ENCODE data around the gene SNAPC1. TPM values are rescaled to one million over a fixed set of nuclear protein-coding genes. Genes with fewer than 3 reads are reported as not detected.

Gene SNAPC1
- total and polyA plus RNA-seq, 2 donors from 2014 or later: 4.4 to 7.2 TPM

DNA sequence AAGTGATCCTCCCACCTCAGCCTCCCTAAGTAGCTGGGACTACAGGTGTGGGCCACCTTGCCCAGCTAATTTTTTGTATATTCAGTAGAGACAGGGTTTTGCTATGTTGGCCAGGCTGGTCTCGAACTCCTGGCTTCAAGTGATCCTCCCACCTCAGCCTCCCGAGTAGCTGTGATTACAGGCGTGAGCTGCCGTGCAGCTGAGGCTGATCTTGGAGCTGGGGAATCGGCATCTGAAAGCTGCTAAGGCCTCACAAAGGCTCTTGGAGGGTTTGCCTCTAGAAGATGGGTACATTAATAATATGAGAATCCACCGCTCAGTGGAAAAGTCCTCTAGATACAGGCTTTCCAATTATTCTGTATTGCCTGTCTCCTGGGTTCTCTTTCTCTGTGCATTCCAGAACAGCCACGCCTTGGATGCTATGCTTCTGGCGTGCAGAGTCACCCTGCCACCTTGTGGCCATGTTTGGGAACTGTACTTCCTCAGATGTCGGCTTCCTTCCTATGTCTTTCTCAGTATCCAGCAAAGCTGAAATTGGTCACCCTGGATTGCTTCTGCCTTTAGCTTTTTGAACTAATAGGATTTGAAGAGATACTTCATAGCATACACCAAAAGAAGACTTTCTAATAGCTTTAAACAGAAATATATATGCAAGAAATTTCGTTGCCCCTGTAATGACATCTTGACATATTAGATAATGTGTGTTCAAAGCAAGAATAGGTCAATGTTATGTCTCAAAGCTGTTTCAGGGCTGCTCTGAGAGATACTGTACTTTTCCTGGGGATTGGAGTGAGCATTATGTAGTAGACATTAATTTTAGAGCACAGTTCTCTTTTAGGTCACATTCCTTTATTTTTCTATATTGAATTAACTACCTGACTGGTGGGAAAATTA lies 75.4 kb downstream of the SNAPC1 start:
- DNase-seq (peak; percentile 77 to 88 (median 82)), FAIRE-seq (peak; percentile 60)
- intact Hi-C loops (cut with DNase I): no loop called here
- no peaks in the 10 kb centered on the region for H3K27me3 ChIP-seq (ENCODE audit: control insufficient read depth, insufficient read depth, low read length)
- H3K4me3 ChIP-seq (ENCODE audit: low read length in 3 of 3): no peak overlapping the region
- TF ChIP-seq, protein P1, sequence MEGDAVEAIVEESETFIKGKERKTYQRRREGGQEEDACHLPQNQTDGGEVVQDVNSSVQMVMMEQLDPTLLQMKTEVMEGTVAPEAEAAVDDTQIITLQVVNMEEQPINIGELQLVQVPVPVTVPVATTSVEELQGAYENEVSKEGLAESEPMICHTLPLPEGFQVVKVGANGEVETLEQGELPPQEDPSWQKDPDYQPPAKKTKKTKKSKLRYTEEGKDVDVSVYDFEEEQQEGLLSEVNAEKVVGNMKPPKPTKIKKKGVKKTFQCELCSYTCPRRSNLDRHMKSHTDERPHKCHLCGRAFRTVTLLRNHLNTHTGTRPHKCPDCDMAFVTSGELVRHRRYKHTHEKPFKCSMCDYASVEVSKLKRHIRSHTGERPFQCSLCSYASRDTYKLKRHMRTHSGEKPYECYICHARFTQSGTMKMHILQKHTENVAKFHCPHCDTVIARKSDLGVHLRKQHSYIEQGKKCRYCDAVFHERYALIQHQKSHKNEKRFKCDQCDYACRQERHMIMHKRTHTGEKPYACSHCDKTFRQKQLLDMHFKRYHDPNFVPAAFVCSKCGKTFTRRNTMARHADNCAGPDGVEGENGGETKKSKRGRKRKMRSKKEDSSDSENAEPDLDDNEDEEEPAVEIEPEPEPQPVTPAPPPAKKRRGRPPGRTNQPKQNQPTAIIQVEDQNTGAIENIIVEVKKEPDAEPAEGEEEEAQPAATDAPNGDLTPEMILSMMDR (IDR thresholded peaks at IDR 0.05; ENCODE audit: borderline replicate concordance, extremely low read depth, insufficient read depth): peak; percentile 98
- H3K27ac ChIP-seq (ENCODE audit: low read depth in 2 of 2, low read length in 2 of 2): no peak overlapping the region
- H3K9ac ChIP-seq (ENCODE audit: low read length in 3 of 3): no peak overlapping the region
- H3K9me3 ChIP-seq (ENCODE audit: control insufficient read depth in 2 of 3, insufficient read depth in 1 of 3, low read length in 3 of 3): no peaks in the 10 kb centered on the region
- H3K4me1 ChIP-seq (ENCODE audit: control insufficient read depth in 2 of 3, insufficient read depth in 2 of 3, low read depth in 1 of 3, low read length in 3 of 3): no peaks in the 10 kb centered on the region
- H3K36me3 ChIP-seq (ENCODE audit: control insufficient read depth in 2 of 3, insufficient read depth in 3 of 3, low read length in 3 of 3): no peaks in the 10 kb centered on the region

DNA sequence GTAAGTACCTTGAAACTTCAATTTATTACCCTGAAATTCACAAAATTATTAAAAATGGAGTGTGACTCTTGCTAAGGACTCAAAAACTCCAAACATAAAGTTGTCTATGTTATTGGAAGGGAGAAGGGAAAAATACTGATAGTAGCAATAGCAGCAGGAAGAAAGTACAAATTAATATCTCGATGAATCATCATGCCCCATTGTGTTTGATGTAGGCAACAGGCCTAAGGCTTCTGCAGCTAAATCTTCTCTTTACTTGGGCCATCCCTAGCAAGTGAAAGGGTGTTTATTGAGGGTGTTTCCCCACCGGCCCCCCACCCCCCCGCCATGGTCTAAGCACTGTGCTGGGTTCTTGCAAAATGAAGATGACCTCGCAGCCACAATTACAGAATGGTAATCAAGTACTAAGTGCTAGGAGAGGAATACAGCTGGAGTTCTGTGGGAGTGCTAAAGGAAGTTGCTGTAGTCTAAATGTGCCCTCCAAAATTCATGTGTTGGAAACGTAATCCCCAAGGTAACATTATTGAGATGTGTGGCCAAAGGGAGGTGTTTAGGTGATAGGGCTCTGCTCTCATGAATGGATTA lies 76.5 kb downstream of the SNAPC1 start:
- H3K4me3 ChIP-seq (ENCODE audit: low read length in 3 of 3): no peak overlapping the region
- intact Hi-C loops (cut with DNase I): no loop called here
- H3K9me3 ChIP-seq (ENCODE audit: control insufficient read depth in 2 of 3, insufficient read depth in 1 of 3, low read length in 3 of 3): no peaks in the 10 kb centered on the region
- DNase-seq: no peak
- FAIRE-seq: no peak
- no peak overlapping the region for H3K27ac ChIP-seq (ENCODE audit: low read depth in 2 of 2, low read length in 2 of 2)
- H3K9ac ChIP-seq (ENCODE audit: low read length in 3 of 3): no peak overlapping the region
- H3K36me3 ChIP-seq (ENCODE audit: control insufficient read depth in 2 of 3, insufficient read depth in 3 of 3, low read length in 3 of 3): no peaks in the 10 kb centered on the region
- H3K4me1 ChIP-seq (ENCODE audit: control insufficient read depth in 2 of 3, insufficient read depth in 2 of 3, low read depth in 1 of 3, low read length in 3 of 3): no peaks in the 10 kb centered on the region
- TF ChIP-seq, protein P1 (IDR thresholded peaks at IDR 0.05; ENCODE audit: borderline replicate concordance, extremely low read depth, insufficient read depth): no peak
- H3K27me3 ChIP-seq (ENCODE audit: control insufficient read depth, insufficient read depth, low read length): no peaks in the 10 kb centered on the region

DNA sequence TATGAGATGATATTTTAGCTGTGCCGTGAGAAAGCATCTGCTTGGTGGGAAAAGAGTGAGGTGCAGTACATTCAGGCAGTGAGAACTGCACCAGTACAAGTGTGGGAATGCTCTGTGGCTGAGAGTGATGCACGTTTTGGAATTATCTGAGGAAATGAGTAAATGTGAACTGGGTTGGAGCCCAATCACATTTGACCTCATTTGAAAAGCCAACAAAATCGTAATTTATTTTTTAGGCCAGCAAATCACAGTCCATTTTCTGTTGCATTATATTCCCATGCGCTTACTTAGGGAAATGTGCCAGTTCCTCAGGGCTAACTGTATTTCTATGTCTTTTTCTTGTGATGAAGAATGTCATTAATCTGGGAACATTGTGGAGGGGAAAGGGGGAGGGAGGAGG lies 77.3 kb downstream of the SNAPC1 start:
- H3K36me3 ChIP-seq (ENCODE audit: control insufficient read depth in 2 of 3, insufficient read depth in 3 of 3, low read length in 3 of 3): no peaks in the 10 kb centered on the region
- TF ChIP-seq, protein P1 (IDR thresholded peaks at IDR 0.05; ENCODE audit: borderline replicate concordance, extremely low read depth, insufficient read depth): no peak
- intact Hi-C loops (cut with DNase I): no loop called here
- H3K27me3 ChIP-seq (ENCODE audit: control insufficient read depth, insufficient read depth, low read length): no peaks in the 10 kb centered on the region
- H3K9me3 ChIP-seq (ENCODE audit: control insufficient read depth in 2 of 3, insufficient read depth in 1 of 3, low read length in 3 of 3): no peaks in the 10 kb centered on the region
- no peak overlapping the region for H3K9ac ChIP-seq (ENCODE audit: low read length in 3 of 3)
- H3K4me3 ChIP-seq (ENCODE audit: low read length in 3 of 3): no peak overlapping the region
- no peak for FAIRE-seq
- no peak overlapping the region for H3K27ac ChIP-seq (ENCODE audit: low read depth in 2 of 2, low read length in 2 of 2)
- no peak for DNase-seq
- no peaks in the 10 kb centered on the region for H3K4me1 ChIP-seq (ENCODE audit: control insufficient read depth in 2 of 3, insufficient read depth in 2 of 3, low read depth in 1 of 3, low read length in 3 of 3)
